H9 (cell line): ENCODE results near the gene ACMSD. TPM values are rescaled to one million over a fixed set of nuclear protein-coding genes. Genes with fewer than 3 reads are reported as not detected.

Source experiments
- DNase-seq: peaks from one replicate; pipeline ENCODE4 v3.0.0-alpha.2; 2017
- H2AFZ ChIP-seq: one replicate; pipeline ENCODE4 v1.6.1; 2013; ENCODE audit warnings: mild to moderate bottlenecking, low read length, control low read depth, moderate library complexity
- H2AK5ac ChIP-seq: 2 replicates; pipeline ENCODE4 v1.6.1; 2013; ENCODE audit warnings: low read length, control low read depth, mixed read lengths; ENCODE audit not compliant: insufficient read length
- H2BK120ac ChIP-seq: one replicate; pipeline ENCODE4 v1.6.1; 2013; ENCODE audit warnings: low read depth, mild to moderate bottlenecking, low read length, control low read depth, inconsistent platforms; ENCODE audit not compliant: poor library complexity, severe bottlenecking
- H2BK12ac ChIP-seq: 2 replicates; pipeline ENCODE4 v1.6.1; 2013; ENCODE audit warnings: low read length, control low read depth, mixed read lengths, low read depth; ENCODE audit not compliant: insufficient read length
- H2BK15ac ChIP-seq: 2 replicates; pipeline ENCODE4 v1.6.1; 2013; ENCODE audit warnings: low read depth, low read length, control low read depth
- H2BK20ac ChIP-seq: one replicate; pipeline ENCODE4 v1.6.1; 2013; ENCODE audit warnings: low read depth, mild to moderate bottlenecking, low read length, control low read depth, inconsistent platforms; ENCODE audit not compliant: poor library complexity, severe bottlenecking
- H2BK5ac ChIP-seq: 2 replicates; pipeline ENCODE4 v1.6.1; 2013; ENCODE audit warnings: low read length, control low read depth, mixed read lengths; ENCODE audit not compliant: insufficient read length
- H3K14ac ChIP-seq: 2 replicates; pipeline ENCODE4 v1.6.1; 2013; ENCODE audit warnings: low read length, control low read depth; ENCODE audit not compliant: insufficient read depth
- H3K18ac ChIP-seq: 2 replicates; pipeline ENCODE4 v1.6.1; 2013; ENCODE audit warnings: low read depth, mild to moderate bottlenecking, mixed read lengths, low read length, control low read depth; ENCODE audit not compliant: insufficient read length
- H3K23ac ChIP-seq: 2 replicates; pipeline ENCODE4 v1.6.1; 2013; ENCODE audit warnings: low read length, control low read depth, mixed read lengths, low read depth; ENCODE audit not compliant: insufficient read length
- H3K23me2 ChIP-seq: 2 replicates; pipeline ENCODE4 v1.6.1; 2013; ENCODE audit warnings: low read depth, mild to moderate bottlenecking, mixed read lengths, low read length, control low read depth; ENCODE audit not compliant: insufficient read length, poor library complexity, severe bottlenecking
- H3K27ac ChIP-seq: 2 replicates; pipeline ENCODE4 v1.5.1; 2013; ENCODE audit warnings: low read length, control low read depth, mixed read lengths, low read depth; ENCODE audit not compliant: insufficient read length
- H3K27me3 ChIP-seq: 2 replicates; pipeline ENCODE4 v1.6.1; 2013; ENCODE audit warnings: low read length, control low read depth, inconsistent platforms; ENCODE audit not compliant: insufficient read depth
- H3K4ac ChIP-seq: 2 replicates; pipeline ENCODE4 v1.6.1; 2013; ENCODE audit warnings: low read depth, mild to moderate bottlenecking, control low read depth, inconsistent platforms, low read length, moderate library complexity
- H3K4me1 ChIP-seq: 2 replicates; pipeline ENCODE4 v1.6.1; 2013; ENCODE audit warnings: low read length, control low read depth, inconsistent platforms; ENCODE audit not compliant: insufficient read depth
- H3K4me2 ChIP-seq: 2 replicates; pipeline ENCODE4 v1.6.1; 2013; ENCODE audit warnings: low read length, control low read depth, mixed read lengths; ENCODE audit not compliant: insufficient read length, insufficient read depth
- H3K56ac ChIP-seq: 2 replicates; pipeline ENCODE4 v1.6.1; 2013; ENCODE audit warnings: low read depth, mild to moderate bottlenecking, mixed read lengths, low read length, control low read depth; ENCODE audit not compliant: insufficient read length
- H3K79me1 ChIP-seq: 2 replicates; pipeline ENCODE4 v1.6.1; 2013; ENCODE audit warnings: low read depth, mild to moderate bottlenecking, moderate library complexity, low read length, control low read depth, inconsistent platforms; ENCODE audit not compliant: insufficient read depth, poor library complexity, severe bottlenecking
- H3K79me2 ChIP-seq: 2 replicates; pipeline ENCODE4 v1.6.1; 2013; ENCODE audit warnings: low read length, control low read depth, inconsistent platforms; ENCODE audit not compliant: insufficient read depth
- H3K9ac ChIP-seq: 2 replicates; pipeline ENCODE4 v1.6.1; 2013; ENCODE audit warnings: low read length, control low read depth, mixed read lengths; ENCODE audit not compliant: insufficient read length; ENCODE audit errors: extremely low read depth
- H3K9me3 ChIP-seq: one replicate; pipeline ENCODE4 v1.6.1; 2013; ENCODE audit warnings: low read depth, low read length, inconsistent platforms; ENCODE audit not compliant: control insufficient read depth
- H3T11ph ChIP-seq: one replicate; pipeline ENCODE4 v1.6.1; 2013; ENCODE audit warnings: mild to moderate bottlenecking, low read length, control low read depth, inconsistent platforms
- H4K20me1 ChIP-seq: one replicate; pipeline ENCODE4 v1.6.1; 2013; ENCODE audit not compliant: control insufficient read depth, insufficient read length, insufficient read depth
- H4K5ac ChIP-seq: 2 replicates; pipeline ENCODE4 v1.6.1; 2013; ENCODE audit warnings: low read depth, mild to moderate bottlenecking, mixed read lengths, low read length, control low read depth; ENCODE audit not compliant: insufficient read length
- H4K8ac ChIP-seq: replicated peaks from 2 replicates; pipeline ENCODE4 v1.6.1; 2013; ENCODE audit warnings: low read length, control low read depth, mixed read lengths, low read depth; ENCODE audit not compliant: insufficient read length
- H4K91ac ChIP-seq: 2 replicates; pipeline ENCODE4 v1.6.1; 2013; ENCODE audit warnings: low read depth, mild to moderate bottlenecking, moderate library complexity, mixed read lengths, low read length, control low read depth; ENCODE audit not compliant: insufficient read length
- H3K27ac Mint-ChIP-seq, 3 experiments: 2 replicates in 2 of 3; 3 replicates in 1 of 3; pipeline ENCODE4 v1.8.0; 2020 to 2021; ENCODE audit warnings: mixed read lengths in 3 of 3, mild to moderate bottlenecking in 1 of 3, moderate library complexity in 1 of 3
- H3K27me3 Mint-ChIP-seq: 2 replicates; pipeline ENCODE4 v1.8.0; 2021; ENCODE audit warnings: low read depth, mild to moderate bottlenecking, moderate library complexity, mixed read lengths
- H3K36me3 Mint-ChIP-seq, 3 experiments: 2 replicates in 2 of 3; 3 replicates in 1 of 3; pipeline ENCODE4 v1.8.0; 2020 to 2021; ENCODE audit warnings: low read depth in 3 of 3, mixed read lengths in 3 of 3; ENCODE audit not compliant: insufficient read depth in 1 of 3
- H3K4me1 Mint-ChIP-seq, 2 experiments: 2 replicates each; pipeline ENCODE4 v1.8.0; 2020; ENCODE audit warnings: mixed read lengths in 2 of 2
- H3K4me3 Mint-ChIP-seq, 2 experiments: 2 replicates in 1 of 2; 3 replicates in 1 of 2; pipeline ENCODE4 v1.8.0; 2020 to 2021; ENCODE audit warnings: mild to moderate bottlenecking in 2 of 2, mixed read lengths in 2 of 2, moderate library complexity in 1 of 2
- H3K9me3 Mint-ChIP-seq, 2 experiments: 2 replicates in 1 of 2; 3 replicates in 1 of 2; pipeline ENCODE4 v1.8.0; 2020; ENCODE audit warnings: mild to moderate bottlenecking in 2 of 2, mixed read lengths in 2 of 2, moderate library complexity in 1 of 2
- CTCF ChIP-seq: fragments of 200-600 bp; sonication (generic); conservative IDR thresholded peaks from 3 replicates; pipeline ENCODE4 v1.8.0; 2021; ENCODE audit warnings: antibody characterized with exemption, mild to moderate bottlenecking
- total RNA-seq: library from RNA; stranded (reverse); gene quantifications from 2 replicates; pipeline ENCODE4 v1.2.1, GENCODE V29; 2021

Gene ACMSD
- total RNA-seq, 1 experiment from 2014 or later: not detected

GRCh38 chr2:134912361-134912760, 73.9 kb downstream of the ACMSD start:
- Histone ChIP-seq H3K23ac (no peak overlapping the region), H3K27me3 (no peaks in the 10 kb centered on the region), H2AFZ (no peak overlapping the region), H2BK5ac (no peak overlapping the region), H3K4me2 (no peak overlapping the region), H3K18ac (no peak overlapping the region), H4K20me1 (no peaks in the 10 kb centered on the region), H3K14ac (no peak overlapping the region), H3K79me2 (no peaks in the 10 kb centered on the region), H4K5ac (no peak overlapping the region), H3K4ac (no peak overlapping the region), H3K9me3 (no peaks in the 10 kb centered on the region), H2BK15ac (no peak overlapping the region), H3K23me2 (peaks cover 1% of the 10 kb centered on the region), H4K91ac (no peak overlapping the region), H3T11ph (no peak overlapping the region), H2AK5ac (no peak overlapping the region), H3K4me1 (no peaks in the 10 kb centered on the region), H3K56ac (no peak overlapping the region), H4K8ac (no peak overlapping the region), H3K79me1 (no peaks in the 10 kb centered on the region), H2BK12ac (no peak overlapping the region), H3K9ac (no peak overlapping the region), H3K27ac (no peak overlapping the region), H2BK120ac (no peak overlapping the region), H2BK20ac (no peak overlapping the region)
- Mint-ChIP-seq H3K4me1 (peaks cover 2 to 3% of the 10 kb centered on the region in 2 experiments; a peak in 3 of 4 replicates), H3K9me3 (peaks cover 9 to 18% of the 10 kb centered on the region in 2 experiments), H3K27me3 (peaks cover 3% of the 10 kb centered on the region; the same call in 1 of the 2 replicates), H3K27ac (no peak overlapping the region), H3K4me3 (no peak overlapping the region), H3K36me3 (no peaks in the 10 kb centered on the region; a peak in 3 of 7 replicates)
- no peak for TF ChIP-seq CTCF
- DNase-seq: no peak
